ENCODE results near the gene GAA.
A peak's percentile ranks its signal among the peaks of the same experiment; 100 is the strongest.

Gene GAA

GRCh38 chr17:80122026-80122575 is 20.7 kb downstream of the GAA start:
- in situ Hi-C loops (cut with MboI; ENCODE audit: low sequenced_read_pairs, unreplicated experiment), result no loop called here
- no peak for TF ChIP-seq CTCF (IDR thresholded peaks at IDR 0.05; ENCODE audit: borderline replicate concordance, control extremely low read depth, extremely low read depth, insufficient read depth, missing control alignments)
- DNase-seq (ENCODE audit: low spot score), result no peak

DNA sequence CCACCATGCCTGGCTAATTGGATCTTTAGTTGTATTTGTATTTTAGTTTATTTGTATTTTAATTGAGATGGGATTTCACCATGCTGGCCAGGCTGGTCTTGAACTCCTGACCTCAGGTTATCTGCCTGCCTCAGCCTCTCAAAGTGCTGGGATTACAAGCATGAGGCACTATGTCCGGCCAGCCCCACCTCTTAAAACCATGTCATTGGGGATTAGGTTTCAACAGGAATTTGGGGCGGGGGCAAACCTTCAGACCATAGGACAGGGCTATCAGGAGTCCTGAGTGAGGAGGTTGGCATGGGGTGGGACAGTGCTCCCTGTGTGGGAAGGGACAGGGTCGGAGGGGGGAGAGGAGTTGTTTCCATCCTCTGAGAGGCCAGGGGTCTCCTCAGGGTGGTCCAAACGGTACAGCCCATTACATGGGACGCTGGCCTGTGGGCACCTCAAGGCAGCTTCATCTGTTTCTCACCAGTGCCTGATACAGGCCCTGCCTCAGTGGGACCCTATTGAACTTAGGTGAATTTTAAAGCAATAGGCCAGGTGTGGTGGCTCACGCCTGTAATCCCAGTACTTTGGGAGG is 21.6 kb downstream of the GAA start:
- in situ Hi-C loops (cut with MboI; ENCODE audit: low sequenced_read_pairs, unreplicated experiment), result no loop called here
- DNase-seq (ENCODE audit: low spot score), result no peak
- no peak for TF ChIP-seq CTCF (IDR thresholded peaks at IDR 0.05; ENCODE audit: borderline replicate concordance, control extremely low read depth, extremely low read depth, insufficient read depth, missing control alignments)

DNA sequence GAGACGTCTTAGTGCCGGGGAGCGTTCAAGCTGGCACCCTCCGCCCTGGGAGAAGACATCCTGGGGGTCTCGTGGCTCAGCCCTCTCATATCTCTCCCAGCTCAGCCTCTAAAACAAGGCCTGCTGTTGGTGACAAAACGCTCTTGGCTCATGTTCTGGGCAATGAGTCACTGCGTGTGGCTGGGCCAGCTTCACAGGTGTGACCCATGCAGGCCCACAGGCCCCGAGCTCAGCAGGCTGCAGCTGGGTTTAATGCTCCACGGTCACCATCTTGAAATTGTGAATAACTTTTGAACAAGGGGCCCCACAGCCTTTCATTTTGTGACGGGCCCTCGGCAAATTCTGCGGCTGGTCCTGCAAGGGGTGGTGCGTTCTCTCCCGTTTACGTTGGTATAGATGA is 22.4 kb downstream of the GAA start:
- in situ Hi-C loops (cut with MboI; ENCODE audit: low sequenced_read_pairs, unreplicated experiment), result no loop called here

DNA sequence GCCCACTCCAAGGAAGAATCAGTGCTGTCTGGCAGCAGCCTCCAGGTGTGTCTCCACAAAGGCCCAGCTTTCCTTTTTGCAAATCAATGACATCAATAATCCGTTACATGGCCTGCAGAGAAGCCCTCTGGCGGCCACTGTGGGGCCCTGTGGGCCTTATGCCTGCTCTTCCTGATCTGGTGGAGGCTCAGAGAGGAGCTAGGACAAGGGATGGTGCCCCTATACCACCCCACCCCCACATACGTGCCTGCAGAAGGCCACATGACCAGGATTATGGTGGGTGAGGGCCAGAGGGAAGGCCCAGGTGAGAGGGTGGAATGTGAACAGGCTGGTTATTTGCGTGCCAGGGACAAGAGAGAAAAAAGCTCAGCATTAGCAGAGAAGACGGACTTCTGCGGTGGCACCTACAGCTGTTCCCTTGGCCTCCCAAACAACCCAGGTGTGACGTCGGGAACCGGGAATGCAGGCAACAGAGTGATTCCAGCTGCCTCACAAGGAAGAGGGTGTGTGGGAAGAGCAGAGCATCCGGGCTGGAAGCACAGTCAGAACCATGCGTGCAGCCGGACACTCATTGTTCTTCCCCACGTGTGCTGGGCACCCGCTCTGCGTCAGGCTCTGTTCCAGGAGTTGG is 23.1 kb downstream of the GAA start:
- TF ChIP-seq CTCF (IDR thresholded peaks at IDR 0.05; ENCODE audit: borderline replicate concordance, control extremely low read depth, extremely low read depth, insufficient read depth, missing control alignments), result no peak
- peak; percentile 47 for DNase-seq (ENCODE audit: low spot score)
- in situ Hi-C loops (cut with MboI; ENCODE audit: low sequenced_read_pairs, unreplicated experiment), result no loop called here

More for the DNA sequence above, 22.4 kb downstream of the GAA start:
- TF ChIP-seq CTCF (IDR thresholded peaks at IDR 0.05; ENCODE audit: borderline replicate concordance, control extremely low read depth, extremely low read depth, insufficient read depth, missing control alignments), result no peak
- DNase-seq (ENCODE audit: low spot score), result no peak

- in situ Hi-C loops (cut with MboI; ENCODE audit: low sequenced_read_pairs, unreplicated experiment), result no loop called here
- DNase-seq (ENCODE audit: low spot score), result no peak
- no peak for TF ChIP-seq CTCF (IDR thresholded peaks at IDR 0.05; ENCODE audit: borderline replicate concordance, control extremely low read depth, extremely low read depth, insufficient read depth, missing control alignments)
Measured at GRCh38 chr17:80125656-80126448, 24.5 kb downstream of the GAA start.

DNA sequence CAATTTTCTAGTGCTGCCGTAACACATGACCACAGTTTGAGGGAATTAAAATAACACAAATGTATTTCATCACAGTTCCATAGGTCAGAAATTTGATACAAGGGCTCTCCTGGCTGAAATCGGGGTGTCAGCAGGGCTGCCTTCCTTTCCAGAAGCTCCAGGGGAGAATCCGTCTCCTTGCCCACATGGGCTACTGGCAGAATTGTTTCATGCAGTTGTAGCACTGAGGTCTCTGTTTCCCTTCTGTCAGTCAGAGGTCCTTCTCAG is 25.0 kb downstream of the GAA start:
- no peak for DNase-seq (ENCODE audit: low spot score)
- TF ChIP-seq CTCF (IDR thresholded peaks at IDR 0.05; ENCODE audit: borderline replicate concordance, control extremely low read depth, extremely low read depth, insufficient read depth, missing control alignments), result no peak
- in situ Hi-C loops (cut with MboI; ENCODE audit: low sequenced_read_pairs, unreplicated experiment), result no loop called here
